Stimulated activated CD8-positive, alpha-beta memory T cell treated with anti-CD3 and anti-CD28 coated beads, Interleukin-15, amount 100 ng/mL, for 48 hours (primary cell): ENCODE data around the gene ABLIM2.

Experiments
- DNase-seq, 2 donors: peaks; one replicate each; pipeline ENCODE4 v3.0.0-alpha.2; 2020; ENCODE audit warnings: low read depth in 2 of 2

Gene ABLIM2

GRCh38 chr4:8174970-8175369 lies 16.4 kb upstream of the ABLIM2 start:
- DNase-seq = no peak

- DNase-seq = no peak
Observed at GRCh38 chr4:8173492-8174242, 15.1 kb upstream of the ABLIM2 start.

DNA sequence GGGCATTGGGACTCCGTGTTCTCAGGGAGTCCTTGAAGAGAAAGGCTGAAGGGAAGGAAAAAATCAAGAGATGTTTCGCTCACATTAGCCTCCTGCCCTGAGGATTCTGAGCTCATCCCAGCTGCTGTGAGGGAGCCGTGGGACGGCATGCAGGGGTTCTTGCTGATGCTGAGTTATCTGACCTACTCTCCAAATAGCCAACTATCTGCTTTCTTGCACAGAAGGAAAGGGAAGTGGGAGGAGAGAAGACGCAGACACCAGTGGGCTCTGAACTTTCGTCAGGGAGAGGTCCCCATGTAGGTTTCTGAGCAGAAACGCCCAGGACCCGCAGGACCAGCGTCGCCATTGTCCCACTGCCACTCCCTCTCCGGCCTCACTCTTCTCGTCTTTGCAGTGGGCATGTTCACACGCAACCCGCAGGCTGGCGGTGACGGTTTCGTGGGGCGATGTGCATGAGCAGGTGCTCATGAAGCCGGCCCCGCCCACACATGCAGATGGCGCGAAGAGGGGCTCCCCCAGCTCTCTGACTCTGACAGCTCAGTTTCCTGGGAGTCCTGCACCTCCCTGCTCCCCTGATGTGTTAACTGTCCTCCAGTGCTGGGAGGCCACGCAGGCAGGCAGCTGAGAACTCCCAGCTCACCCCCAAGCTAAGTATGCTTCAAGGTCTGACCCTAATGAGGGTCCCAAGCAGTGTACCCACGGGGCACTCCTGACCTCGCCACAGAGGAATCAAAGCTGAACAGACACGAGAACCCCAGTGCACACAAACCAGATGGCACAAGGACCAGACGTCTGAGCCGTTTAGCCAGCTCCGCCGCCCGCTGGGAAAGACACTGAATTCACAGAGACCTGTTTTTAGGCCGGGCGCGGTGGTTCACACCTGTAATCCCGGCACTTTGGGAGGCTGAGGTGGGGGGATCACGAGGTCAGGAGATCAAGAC lies 13.6 kb upstream of the ABLIM2 start:
- peak in 1 of 2 donors; percentile 20 for DNase-seq

GRCh38 chr4:8171266-8171665 lies 12.7 kb upstream of the ABLIM2 start:
- no peak for DNase-seq

- no peak for DNase-seq
Observed at GRCh38 chr4:8170341-8170740, 11.7 kb upstream of the ABLIM2 start.

DNA sequence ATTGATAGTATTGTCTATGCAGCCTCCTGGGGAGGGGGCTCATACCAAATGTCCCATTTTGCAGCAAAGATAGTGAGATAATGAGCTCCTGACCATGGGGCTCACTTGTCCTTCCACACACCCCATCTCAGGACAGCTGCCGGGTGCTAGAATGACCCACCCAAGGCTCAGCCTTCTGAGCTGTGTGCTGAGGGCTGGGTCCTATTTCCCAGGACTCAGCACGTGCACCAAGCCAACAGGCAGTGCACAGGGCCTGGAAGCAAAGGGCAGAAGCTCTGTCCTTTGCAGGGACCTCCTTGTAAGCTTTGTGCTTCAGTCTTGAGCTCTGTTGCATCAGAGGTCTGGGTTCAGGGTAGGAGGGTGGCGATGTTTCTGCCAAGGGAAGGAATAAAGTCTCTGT lies 11.2 kb upstream of the ABLIM2 start:
- DNase-seq = no peak

DNA sequence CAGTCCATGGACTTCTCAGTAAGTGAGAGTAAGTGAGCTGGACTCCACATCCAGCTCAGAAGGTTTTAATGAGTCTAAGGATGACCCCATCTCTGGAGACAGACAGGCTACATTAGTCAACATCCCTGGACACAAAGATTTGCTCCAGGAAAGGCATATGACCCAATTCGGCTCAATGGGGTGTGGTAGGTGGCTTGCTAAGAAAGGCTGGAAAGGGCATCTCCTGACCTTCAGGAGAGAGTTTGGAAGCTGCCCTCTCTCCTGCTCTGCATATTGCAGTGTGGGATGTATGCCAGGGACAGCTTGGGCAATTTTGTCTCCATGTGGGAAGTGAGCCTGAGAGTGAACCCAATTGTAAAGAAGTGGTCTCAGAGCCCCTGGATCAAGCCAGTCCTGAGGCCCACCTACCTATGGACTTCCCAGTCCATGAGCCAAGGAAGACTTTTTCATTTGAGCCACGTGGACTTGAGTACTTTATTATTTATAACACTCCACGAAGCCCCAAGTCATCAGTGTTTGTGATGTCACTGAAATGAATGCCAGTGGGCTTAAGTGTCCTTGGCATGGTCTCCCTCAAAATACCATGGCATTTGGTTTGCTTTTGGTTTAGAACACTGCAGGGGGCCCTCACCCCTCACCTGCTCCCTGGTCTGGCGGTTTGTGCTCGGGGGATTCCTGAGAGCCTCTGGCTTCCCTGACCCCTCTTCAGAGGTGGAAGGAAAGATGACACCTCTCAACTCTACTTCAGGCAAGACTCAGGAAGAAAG lies 10.4 kb upstream of the ABLIM2 start:
- no peak for DNase-seq

DNA sequence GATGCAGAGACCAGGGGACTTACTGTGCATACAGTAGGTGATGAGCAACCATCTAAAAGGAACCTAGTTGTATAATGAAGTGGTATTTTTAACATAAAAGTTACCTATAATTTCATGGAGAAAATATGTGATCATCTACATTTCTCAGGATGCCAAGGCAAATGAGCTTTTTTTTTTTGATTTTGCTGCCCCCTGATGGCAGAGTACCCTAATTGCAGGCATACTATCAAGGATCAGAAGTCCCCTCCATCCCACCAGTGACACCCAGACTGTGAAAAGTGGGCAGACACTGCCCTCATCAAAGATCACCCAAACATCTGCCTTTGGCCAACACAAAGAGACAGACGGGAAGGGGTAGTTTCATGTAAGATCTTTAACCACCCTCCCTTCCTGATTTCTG lies 9.6 kb upstream of the ABLIM2 start:
- DNase-seq = no peak

DNA sequence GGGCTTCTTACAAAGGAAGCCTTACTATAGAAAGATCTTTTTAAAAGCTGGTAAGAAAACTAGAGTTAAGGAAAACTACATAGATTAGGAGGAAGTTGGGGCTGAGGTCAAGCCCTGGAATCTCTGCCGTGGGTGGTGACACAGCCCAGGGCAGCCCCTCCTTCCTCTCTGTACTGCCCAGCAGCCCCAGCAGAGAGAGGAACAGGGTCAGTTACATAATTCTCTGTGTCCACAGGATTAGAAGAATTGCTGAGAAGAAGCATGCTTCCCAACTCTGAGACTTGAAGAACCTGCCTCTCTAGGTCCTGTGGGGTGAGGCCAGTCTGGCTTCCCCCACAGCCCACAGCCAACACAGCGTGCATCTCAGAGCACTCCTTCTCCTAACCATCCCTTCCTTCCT lies 9.2 kb upstream of the ABLIM2 start:
- no peak for DNase-seq

GRCh38 chr4:8167291-8167690 lies 8.7 kb upstream of the ABLIM2 start:
- DNase-seq = no peak

DNA sequence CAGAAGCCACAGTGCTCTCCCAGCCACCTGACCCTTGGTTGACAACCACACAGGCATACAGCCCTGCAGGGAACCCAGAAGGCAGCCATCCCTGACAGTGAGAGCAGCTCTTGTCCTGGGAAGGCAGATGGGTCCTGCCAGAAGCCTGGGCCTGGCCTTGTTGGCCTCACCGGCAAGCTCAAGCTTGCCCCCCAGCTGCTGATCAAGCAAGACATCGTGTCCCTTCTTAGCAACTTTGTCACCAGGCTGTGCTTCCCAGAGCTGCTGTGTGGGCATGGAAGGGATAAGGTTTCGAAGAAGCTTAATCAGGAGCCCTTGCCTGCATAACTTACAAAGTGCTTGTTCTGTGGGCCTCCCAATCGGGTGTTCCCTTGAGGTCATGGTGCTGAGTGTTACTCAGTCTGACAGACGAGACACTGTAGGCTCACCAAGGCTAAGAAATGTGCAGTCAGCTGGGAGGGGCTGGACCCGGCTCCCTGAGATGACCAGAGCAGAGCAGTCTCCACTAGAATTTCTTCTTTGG lies 6.8 kb upstream of the ABLIM2 start:
- no peak for DNase-seq

DNA sequence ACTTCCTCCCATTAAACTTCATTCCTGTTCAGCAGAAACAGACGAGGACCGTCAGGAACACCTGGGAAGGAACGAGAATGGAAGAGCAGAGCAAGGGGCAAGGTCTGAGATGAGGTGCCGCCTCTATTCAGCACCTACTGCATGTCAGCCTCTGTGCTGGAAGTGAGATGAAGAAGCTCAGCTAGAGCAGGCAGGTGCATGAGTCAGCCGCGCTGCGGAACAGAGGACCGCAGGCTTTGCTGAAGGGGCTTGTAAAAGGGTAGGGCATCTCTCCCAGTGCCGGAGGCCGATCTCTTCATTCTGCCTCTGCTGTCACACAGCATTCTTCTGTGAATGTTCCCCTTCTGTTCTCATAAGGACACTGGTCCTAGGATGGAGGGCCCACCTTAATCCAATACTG lies 6.1 kb upstream of the ABLIM2 start:
- DNase-seq = no peak

DNA sequence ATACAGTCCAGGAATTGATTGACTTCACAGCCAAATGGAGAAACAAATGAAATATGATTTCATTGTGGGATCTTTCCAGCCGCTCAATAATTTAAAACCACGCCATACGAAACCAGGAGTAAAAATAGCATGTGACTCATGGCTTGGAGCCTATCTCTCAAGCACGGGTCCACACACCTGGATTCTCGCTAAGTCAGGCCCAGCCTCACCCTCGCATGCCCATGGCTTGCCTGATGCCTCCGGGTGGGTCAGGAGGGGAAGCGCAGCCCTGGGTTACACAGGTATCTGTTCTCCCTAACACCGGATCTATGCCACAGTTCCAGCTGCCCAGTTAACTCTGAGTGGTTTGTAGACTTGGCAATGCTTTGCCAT lies 5.6 kb upstream of the ABLIM2 start:
- DNase-seq = no peak

DNA sequence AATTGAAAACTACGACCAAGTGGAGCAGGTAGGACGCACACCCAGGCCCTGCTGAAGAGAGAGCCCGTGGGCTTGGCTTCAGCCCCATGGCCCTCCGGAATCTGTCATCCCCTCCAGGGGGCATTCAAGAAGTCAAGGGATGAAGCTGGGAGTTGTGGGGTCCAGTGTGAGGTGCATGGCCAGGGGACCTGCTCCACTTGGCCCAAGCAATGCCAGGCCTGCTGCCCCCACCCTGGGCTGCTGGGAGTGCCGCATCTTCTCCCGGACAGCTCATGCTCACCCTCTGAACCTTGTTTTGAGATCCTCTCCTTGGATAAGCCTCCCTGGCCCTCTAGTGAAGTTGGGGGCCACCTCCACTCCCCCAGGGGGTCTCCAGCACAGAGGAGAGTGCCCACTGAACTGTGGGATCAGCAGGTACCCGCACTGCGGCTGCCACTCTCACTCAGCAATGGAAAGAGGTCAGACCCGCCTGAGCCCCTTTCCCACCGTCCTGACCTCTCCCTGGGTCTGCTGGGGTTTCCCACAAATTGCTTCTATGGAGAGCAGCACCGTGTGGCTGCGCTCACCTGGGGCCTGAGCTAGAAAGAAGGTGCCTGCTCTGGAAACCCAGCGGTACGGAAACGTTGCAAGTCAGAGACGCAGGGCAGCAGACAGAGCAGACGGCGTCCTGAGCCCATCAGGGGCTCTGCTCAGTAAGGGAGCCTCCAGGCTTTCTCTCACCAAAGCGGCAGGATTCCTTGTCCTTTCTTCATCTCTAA lies 5.0 kb upstream of the ABLIM2 start:
- DNase-seq = no peak

- no peak for DNase-seq
Observed at GRCh38 chr4:8163026-8163425, 4.4 kb upstream of the ABLIM2 start.

DNA sequence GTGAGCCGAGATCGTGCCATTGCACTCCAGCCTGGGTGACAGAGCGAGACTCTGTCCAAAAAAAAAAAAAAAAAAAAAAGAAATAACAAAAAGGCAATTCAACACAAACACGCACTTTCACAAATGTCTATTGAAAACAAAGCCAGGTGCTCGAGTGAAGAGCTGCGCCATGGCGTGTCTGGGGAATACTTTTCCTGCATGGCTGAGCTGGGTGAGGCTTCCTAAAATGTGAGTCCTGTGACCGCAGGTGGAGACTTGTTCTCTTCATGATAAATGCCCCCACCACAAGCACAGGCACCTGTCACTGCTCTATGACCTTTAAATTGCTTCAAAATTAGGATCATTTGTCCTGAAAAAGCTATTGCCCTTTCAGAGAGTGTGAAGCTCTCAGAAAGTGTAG lies 4.0 kb upstream of the ABLIM2 start:
- DNase-seq = no peak

DNA sequence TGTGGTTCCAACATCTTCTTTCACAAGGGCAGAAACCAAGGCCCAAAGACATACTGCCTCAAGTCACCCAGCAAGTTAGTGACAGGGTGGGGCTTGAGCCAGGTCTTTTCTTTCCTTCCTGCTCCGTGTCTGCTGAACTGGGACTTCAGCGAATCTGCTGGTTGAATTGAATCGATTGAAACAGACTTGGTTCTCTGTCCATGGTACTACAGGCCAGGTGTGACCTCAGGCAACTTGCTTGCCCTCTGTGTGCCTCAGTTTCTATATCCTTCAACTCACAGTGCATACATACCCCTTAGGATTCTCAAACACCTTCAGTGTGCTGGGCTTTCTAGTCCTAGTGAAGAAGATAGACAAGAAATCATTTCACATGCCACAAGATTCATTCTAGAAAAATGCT lies 2.0 kb upstream of the ABLIM2 start:
- no peak for DNase-seq

GRCh38 chr4:8160233-8160560 lies 1.6 kb upstream of the ABLIM2 start:
- DNase-seq = no peak

- DNase-seq = no peak
Observed at GRCh38 chr4:8159537-8160232, 1.1 kb upstream of the ABLIM2 start.

GRCh38 chr4:8157944-8158709 lies 486 bp downstream of the ABLIM2 start:
- no peak for DNase-seq
